NCI-H2107 treated with DMSO at 0.1 percent for 48 hours (cell line): Measurements from ENCODE around the gene STXBP6.
"Not testable (repeated sequence)": the region's sequence is repeated elsewhere in the genome, so short reads cannot be mapped to it uniquely, and the experiment has no call there.

Experiments used
- DNase-seq: peaks from one replicate; lab custom pipeline; 2025; ENCODE audit not compliant: unreplicated experiment; lab: John Stamatoyannopoulos, UW

Gene STXBP6

GRCh38 chr14:24838945-24839616 is 210.9 kb downstream of the STXBP6 start:
- no peak for DNase-seq

DNA sequence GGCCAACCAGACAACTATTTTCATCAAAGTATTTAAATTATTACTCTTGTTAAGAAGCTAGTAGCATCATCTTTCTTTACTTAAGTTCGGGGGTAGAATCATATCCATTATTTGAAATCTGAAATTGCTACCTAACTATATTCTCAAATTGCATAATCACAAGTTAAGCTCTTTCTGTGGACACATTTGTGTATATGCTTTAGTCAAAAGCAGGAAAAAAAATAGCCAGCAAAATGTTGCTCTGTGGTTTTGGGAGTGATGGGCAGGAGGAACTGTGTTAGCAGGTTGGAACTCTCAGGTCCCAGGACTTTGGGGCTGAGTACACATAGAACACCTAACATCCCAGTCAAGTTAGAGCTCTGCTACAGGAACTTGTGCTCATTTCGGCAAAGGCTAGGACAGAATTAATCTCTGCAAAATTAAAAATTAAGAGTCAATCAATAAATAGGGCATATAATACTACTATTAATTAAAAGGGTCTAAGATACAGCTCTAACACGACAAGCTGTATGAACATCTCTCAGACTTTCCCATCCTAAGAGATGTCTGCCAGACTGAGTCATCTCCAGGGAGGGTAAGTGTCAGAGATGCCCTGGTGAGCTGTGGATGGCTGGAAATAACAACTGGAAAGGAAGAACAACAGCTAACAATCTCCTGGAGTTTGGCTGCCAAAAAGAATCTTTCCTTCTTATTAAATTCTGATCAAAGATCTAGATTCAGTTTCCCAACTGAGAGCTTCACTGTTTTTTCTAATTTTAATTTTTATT is 212.5 kb downstream of the STXBP6 start:
- no peak for DNase-seq

DNA sequence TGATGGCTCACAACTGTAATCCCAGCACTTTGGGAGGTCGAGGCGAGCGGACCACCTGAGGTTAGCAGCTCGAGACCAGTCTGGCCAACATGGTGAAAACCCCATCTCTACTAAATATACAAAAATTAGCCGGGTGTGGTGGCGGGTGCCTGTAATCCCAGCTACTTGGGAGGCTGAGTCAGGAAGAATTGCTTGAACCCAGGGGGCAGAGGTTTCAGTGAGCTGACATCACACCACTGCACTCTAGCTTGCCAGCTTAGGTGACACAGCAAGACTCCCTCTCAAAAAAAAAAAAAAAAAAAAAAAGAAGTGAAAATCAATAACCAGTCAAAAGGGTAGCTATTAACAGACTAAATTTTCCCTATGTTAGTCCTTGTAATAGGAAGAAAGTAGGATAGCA is 213.6 kb downstream of the STXBP6 start:
- not testable (repeated sequence) for DNase-seq

DNA sequence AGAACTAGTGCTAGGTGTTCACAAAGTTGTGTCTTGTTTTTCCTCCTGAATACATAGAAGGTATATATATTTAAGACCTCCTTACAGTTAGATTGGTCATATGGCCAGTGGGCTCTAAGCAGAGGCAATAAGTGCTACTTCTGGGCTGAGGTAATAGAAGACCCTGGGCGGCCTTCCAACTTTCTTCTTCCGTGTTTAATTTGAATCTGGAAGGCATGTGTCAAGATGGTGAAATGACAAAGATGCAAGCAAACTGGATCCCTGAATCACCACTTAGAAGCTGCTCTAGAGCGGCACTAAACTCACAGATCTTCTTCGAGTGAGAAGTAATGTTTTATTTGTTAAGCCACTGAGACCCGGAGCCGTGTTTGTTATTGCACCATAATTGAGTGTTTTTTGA is 215.0 kb downstream of the STXBP6 start:
- no peak for DNase-seq

- no peak for DNase-seq
Observed at GRCh38 chr14:24833385-24833784, 216.6 kb downstream of the STXBP6 start.

DNA sequence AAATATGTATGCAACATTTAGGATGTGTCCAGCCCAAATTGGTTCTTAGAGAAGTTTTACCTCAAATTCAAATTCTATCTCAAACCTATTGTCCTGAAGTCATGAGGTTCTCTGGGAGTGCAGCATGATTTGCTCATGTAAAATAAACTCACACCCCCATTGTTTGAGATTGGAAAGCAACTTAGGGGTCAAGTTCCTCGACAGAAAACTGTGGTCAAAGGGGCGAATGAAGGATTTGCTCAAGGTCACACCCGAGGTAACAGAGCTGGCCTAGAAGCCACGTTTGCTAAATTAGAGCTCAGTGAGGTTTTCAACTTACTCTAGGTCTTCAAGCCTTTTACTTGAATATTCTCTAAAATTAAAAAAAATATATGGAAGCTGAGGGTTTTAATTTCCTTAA is 218.3 kb downstream of the STXBP6 start:
- no peak for DNase-seq

DNA sequence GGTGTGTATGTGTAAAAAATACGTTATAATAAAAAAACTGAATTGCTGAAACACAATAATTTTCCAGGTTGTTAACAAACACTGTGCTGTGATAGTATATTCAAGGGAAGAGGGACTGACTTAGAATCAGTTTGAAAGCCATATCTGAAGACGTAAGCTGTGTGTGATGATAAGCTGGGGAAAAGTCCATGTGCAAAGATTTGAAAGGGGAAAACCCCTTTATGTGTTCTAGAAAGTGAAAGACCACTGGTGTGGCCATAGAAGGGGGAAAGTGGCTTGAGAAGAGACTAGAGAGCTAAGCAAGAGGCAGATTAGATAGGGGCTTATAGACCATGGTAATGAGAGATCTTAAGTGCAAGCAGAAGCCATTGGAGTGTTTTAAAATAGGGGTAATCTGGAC is 220.1 kb downstream of the STXBP6 start:
- DNase-seq = no peak

DNA sequence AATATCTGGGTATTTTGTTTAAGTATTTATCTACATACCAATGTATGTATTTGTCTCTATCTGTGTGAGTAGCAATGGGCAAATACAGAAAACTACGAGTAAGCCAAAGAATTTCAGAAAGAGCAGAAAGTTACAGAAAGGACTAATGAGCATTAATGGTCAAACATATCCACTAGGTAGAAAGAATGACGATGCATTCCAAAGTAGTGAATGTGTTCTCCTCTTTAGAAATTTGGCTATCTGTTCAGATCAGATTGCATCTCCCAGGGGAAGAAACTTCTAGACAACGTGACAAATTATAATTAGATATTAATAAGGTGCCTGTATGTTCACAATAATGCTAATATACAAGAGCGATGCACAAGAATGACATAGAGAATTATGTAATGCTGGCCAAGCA is 221.5 kb downstream of the STXBP6 start:
- DNase-seq = no peak

- no peak for DNase-seq
Observed at GRCh38 chr14:24826390-24826789, 223.6 kb downstream of the STXBP6 start.

DNA sequence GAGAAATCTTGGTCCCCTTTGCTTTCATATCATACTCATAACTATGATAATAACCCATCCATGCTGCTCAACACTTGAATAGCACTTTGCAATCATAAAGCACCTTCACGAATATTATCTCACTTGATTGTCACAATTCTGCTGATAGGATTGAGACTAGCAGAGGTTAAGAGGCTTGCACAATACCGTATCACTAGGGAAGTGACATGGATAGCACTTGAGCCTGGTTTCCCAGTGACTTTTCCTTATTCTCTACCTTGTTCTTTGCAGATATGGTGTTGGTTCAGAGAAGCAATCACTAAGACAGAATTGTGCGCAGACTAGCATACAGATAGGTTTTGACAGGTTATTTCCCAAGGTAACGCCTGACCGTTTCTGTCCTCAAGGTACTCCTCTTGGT is 229.3 kb downstream of the STXBP6 start:
- DNase-seq = no peak

GRCh38 chr14:24818823-24819341 is 231.1 kb downstream of the STXBP6 start:
- DNase-seq = no peak

DNA sequence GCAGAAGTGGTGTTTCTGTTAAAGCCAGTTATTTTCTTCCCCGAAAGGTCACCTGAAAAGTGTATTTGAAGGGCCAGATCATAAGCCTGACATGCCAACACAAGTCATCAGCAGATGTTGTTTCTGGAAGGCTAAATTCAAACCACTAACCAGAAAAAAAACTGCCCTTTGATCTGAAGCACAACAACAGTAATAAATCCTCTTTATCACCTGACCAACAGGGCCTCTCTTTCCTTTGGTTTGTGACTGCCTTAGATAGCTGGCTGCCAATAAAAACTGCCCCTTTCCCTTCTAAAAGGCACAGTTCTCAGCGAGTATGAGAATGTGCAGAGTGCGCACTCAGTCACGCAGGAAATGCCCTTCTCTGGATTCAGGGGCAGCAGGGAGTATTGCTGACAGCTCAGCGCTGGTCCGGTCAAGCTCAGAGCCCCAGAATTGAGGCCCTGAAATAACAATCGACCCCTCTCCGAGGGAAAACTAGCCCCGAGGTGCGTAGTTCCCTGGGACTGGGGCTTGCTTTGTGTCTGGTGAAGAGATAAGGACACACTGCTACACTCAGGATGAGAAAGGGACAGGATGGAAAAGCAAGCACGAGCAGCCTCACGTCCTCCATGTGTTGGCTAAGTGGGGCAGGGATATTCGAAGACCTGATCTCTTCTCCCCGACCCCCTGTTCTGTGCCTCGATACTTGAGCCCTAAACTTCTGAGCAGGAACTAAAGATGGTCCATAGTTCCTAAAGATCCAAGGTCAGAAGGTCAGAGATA is 231.7 kb downstream of the STXBP6 start:
- DNase-seq = no peak

DNA sequence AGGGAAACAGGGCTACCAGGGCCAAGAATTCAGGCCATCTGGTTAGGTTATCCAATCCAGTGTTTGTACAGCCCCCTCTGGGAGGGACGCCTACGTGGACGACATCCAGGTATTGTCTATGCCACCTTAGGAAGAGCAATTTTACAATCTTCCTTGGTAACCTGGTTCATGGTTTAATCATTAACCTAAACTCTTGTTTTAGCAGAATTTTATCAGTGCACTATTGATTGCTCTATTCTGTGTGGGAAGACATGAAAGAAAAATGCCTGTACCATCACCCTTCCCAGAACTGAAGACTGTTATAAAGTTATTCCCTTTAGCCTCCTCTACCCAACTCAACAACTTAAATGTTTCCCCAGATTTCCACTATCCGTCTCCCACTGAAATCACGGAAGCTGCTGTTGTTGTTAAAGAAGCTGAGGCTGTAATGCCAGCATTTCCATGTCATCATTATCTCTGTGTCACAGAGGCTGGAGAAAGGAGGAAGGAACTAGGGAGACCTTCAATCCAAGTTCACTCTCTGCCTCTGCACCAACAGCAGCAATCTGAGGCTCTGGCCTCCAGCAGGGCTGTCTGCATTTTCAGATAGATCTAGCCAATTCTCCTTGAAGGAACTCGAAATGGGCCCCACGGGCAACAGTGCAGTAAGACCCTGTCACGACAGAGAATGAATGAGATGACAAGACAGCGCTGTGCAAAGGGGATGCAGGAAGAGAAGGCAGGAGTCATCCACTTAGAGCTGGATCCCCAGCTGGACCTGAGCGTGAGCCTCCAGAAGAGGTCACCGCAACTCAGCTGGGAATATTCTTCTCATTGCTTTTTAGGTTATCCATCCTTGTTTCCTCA is 232.5 kb downstream of the STXBP6 start:
- peak; percentile 32 for DNase-seq

GRCh38 chr14:24816929-24817211 is 233.1 kb downstream of the STXBP6 start:
- DNase-seq = no peak

DNA sequence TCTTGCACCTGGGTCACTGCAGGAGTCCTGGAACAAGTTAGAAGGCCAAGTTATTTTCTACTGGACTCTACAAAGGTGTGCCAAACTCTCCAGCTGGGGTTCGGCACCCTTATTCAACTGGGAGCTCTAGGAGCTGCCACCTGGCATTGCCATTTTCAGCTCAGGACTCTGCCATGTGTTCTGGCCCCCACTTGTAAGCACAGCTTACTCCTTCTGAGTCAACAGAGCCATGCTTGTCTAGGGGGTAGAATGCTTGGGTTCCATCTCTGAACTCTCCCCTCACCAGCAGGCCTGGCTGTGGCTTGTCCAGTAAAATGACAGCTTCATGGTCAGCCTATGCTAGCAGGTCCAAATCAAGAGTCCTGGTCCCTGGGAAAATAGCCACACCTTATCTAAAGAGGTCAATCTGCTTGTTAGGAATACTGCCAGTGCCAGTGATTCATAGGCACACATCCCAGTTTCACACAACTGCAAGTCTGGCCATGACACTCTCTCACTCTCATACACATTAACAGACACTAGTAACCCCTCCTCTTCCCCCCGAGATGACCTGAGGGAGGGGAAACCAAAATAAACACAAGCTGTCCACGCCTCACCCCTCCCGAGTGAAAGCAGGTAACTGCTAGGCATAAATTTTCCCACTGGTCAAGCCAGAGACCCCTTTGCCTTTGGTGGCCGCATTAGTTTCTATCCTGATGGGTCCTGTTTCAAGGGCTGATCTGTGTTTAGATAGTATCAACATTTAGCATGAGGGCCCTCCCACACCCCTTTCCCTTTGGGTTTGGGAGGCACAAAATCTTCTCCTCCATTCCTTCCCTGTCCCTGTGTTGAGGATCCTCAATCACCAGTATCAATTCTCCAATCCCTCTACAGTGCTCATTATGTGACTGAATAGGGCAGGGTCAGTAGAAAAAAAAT is 233.7 kb downstream of the STXBP6 start:
- DNase-seq = no peak

- DNase-seq = no peak
Observed at GRCh38 chr14:24815543-24815942, 234.4 kb downstream of the STXBP6 start.

GRCh38 chr14:24814944-24815343 is 235.0 kb downstream of the STXBP6 start:
- DNase-seq = no peak

- DNase-seq = no peak
Observed at GRCh38 chr14:24814346-24814745, 235.6 kb downstream of the STXBP6 start.

GRCh38 chr14:24813819-24814259 is 236.1 kb downstream of the STXBP6 start:
- no peak for DNase-seq
